K562 (cell line): Measurements from ENCODE around the gene WASF2. TPM values are rescaled to one million over a fixed set of nuclear protein-coding genes. Genes with fewer than 3 reads are reported as not detected.

Source experiments
- BCL6 ChIP-seq: fragments of 250-450 bp; sonication (Bioruptor Pico); IDR thresholded peaks from 2 replicates; pipeline ENCODE4 v1.4.0; 2020
- CREBBP ChIP-seq: IDR thresholded peaks from one replicate; pipeline ENCODE4 v1.6.1; 2012; ENCODE audit warnings: low read depth, mild to moderate bottlenecking, control low read depth, inconsistent platforms, low read length
- E4F1 ChIP-seq: fragments of 250-450 bp; sonication (Bioruptor Pico); IDR thresholded peaks from 2 replicates; pipeline ENCODE4 v1.5.0; 2021; ENCODE audit warnings: mild to moderate bottlenecking, borderline replicate concordance
- HDAC6 ChIP-seq: IDR thresholded peaks from 2 replicates; pipeline ENCODE4 v1.6.1; 2012; ENCODE audit warnings: low read depth, mild to moderate bottlenecking, control low read depth, inconsistent platforms, low read length, moderate library complexity
- MECOM ChIP-seq: fragments of 250-450 bp; sonication (Bioruptor Pico); IDR thresholded peaks from 2 replicates; pipeline ENCODE4 v1.8.0; 2022; ENCODE audit warnings: inconsistent platforms
- NCOR1 ChIP-seq: fragments of 450-650 bp; IDR thresholded peaks from 2 replicates; pipeline ENCODE4 v1.6.1; 2016; ENCODE audit warnings: mild to moderate bottlenecking, moderate library complexity
- ZBTB40 ChIP-seq, 2 experiments: fragments of 450-650 bp in 1 of 2; sonication (generic) in 1 of 2; formaldehyde crosslinking in 1 of 2; IDR thresholded peaks; 2 replicates each; pipeline versions ENCODE4 v1.7.1 to v1.9.0; 2016 to 2022; ENCODE audit warnings: inconsistent platforms in 1 of 2, mild to moderate bottlenecking in 1 of 2, missing genetic modification reagents in 1 of 2
- ZEB2 ChIP-seq: fragments of 450-650 bp; IDR thresholded peaks from 2 replicates; pipeline ENCODE4 v1.6.1; 2016
- ZNF133 ChIP-seq: fragments of 250-450 bp; sonication (Bioruptor Pico); IDR thresholded peaks from 2 replicates; pipeline ENCODE4 v1.4.0; 2020; ENCODE audit warnings: mild to moderate bottlenecking
- ZNF518B ChIP-seq: fragments of 250-450 bp; sonication (Bioruptor Pico); IDR thresholded peaks from 2 replicates; pipeline ENCODE4 v1.5.0; 2021; ENCODE audit warnings: mild to moderate bottlenecking, moderate library complexity
- ZNF668 ChIP-seq: fragments of 250-450 bp; sonication (Bioruptor Pico); IDR thresholded peaks from 2 replicates; pipeline ENCODE4 v1.8.0; 2022; ENCODE audit warnings: mild to moderate bottlenecking, inconsistent platforms
- ZNF76 ChIP-seq: fragments of 250-450 bp; sonication (Bioruptor Pico); IDR thresholded peaks from 2 replicates; pipeline ENCODE4 v1.4.0; 2020; ENCODE audit warnings: mild to moderate bottlenecking, moderate library complexity, borderline replicate concordance
- polyA plus RNA-seq, 8 experiments: library from polyadenylated mRNA; depleted of rRNA in 4 of 8; stranded (reverse) in 5 of 8; unstranded in 3 of 8; fragments of >200 nt; fragmentation: Nextera tagmentation in 2 of 8; fragmentation: Illumina TruSeq in 1 of 8; extraction: Ambion mirVana in 2 of 8; extraction: Trizol in 1 of 8; gene quantifications; 2 replicates each; pipeline versions ENCODE4 v1.2.1 to v1.2.3, GENCODE V29; 2011 to 2014; ENCODE audit warnings: inconsistent platforms in 1 of 8, missing spikeins in 1 of 8
- total RNA-seq, 7 experiments: library from RNA; depleted of rRNA in 6 of 7; stranded (reverse); fragments of >200 nt in 6 of 7; fragmentation: Illumina TruSeq in 2 of 7; extraction: Trizol in 2 of 7; gene quantifications; 2 replicates each; pipeline versions ENCODE4 v1.2.1 to v1.2.3, GENCODE V29; 2011 to 2021; ENCODE audit warnings: low replicate concordance in 1 of 7

WASF2 gene
- total and polyA plus RNA-seq, 9 of the 15 experiments (the other 6 are each of a cell fraction or from before 2014, with no cell fraction given), result 8.2 to 163 (median 31.2) TPM

GRCh38 chr1:27526569-27527222 lies 36.7 kb upstream of the WASF2 start (continued):
- no peak for TF ChIP-seq E4F1 (CRISPR knock-in tag)
- TF ChIP-seq MECOM (CRISPR knock-in tag), result no peak
- TF ChIP-seq ZEB2, result peak; percentile 47; the same call in 1 of the 2 replicates
- TF ChIP-seq ZBTB40 (IDR thresholded peaks at IDR 0.05), result peak; percentile 58
- 0 out of 2 replicates have a peak, but pooled peaks have one; percentile 36 for TF ChIP-seq ZBTB40 (CRISPR knock-in tag; IDR thresholded peaks at IDR 0.05)
- TF ChIP-seq ZNF518B (CRISPR knock-in tag), result no peak
- no peak for TF ChIP-seq ZNF76
- no peak for TF ChIP-seq CREBBP
- TF ChIP-seq NCOR1, result no peak
- TF ChIP-seq ZNF133 (CRISPR knock-in tag), result no peak
- no peak for TF ChIP-seq BCL6 (CRISPR knock-in tag)
- TF ChIP-seq ZNF668 (CRISPR knock-in tag), result no peak
- TF ChIP-seq HDAC6, result no peak
